ENCODE results near the gene TLCD3B.

The TLCD3B gene

DNA sequence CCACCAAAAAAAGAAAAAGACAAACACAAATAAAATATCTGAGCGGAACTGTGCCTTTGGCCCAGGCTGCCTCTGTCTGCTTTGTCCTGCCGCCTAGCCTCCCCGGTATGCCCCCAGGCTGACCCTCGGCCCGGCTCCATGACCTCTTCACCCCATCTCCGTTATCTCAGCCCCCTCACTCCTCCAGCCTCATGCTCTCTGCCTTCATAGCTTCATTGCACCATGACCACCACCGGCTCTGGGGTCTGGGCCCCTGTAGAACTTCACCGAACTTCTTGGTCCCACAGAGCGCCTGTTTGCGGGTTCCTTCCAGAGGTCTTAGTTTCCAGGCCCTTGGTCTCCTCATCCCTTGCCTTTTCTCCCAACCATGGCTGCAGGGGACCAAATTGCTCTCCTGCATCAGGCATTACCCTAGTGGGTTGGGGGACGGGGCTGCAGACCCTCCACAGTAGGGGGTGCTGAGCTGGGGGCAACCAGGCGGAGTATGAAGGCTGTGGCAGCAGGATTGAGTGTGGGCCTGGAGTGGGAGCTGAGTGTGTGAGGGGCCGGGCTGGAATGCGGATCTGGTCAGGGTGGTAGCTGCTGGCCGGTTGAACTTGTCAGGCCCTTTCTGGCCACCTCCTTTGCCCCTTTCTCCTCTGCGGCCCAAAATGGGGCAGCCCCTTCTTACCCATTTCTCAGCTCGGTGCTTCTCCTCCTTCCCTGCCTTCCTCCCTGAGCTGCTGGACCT, 42.6 kb downstream of the TLCD3B start:
- DNase-seq (ENCODE audit: low read depth), result no peak

DNA sequence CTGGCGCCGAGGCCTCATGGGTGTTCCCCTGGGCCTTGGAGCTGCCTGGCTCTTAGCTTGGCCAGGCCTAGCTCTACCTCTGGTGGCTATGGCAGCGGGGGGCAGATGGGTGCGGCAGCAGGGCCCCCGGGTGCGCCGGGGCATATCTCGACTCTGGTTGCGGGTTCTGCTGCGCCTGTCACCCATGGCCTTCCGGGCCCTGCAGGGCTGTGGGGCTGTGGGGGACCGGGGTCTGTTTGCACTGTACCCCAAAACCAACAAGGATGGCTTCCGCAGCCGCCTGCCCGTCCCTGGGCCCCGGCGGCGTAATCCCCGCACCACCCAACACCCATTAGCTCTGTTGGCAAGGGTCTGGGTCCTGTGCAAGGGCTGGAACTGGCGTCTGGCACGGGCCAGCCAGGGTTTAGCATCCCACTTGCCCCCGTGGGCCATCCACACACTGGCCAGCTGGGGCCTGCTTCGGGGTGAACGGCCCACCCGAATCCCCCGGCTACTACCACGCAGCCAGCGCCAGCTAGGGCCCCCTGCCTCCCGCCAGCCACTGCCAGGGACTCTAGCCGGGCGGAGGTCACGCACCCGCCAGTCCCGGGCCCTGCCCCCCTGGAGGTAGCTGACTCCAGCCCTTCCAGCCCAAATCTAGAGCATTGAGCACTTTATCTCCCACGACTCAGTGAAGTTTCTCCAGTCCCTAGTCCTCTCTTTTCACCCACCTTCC, 43.5 kb downstream of the TLCD3B start:
- DNase-seq (ENCODE audit: low read depth), result no peak

- DNase-seq (ENCODE audit: low read depth), result no peak
Observed at GRCh38 chr16:29986931-29987330, 44.1 kb downstream of the TLCD3B start.

- no peak for DNase-seq (ENCODE audit: low read depth)
Observed at GRCh38 chr16:29986231-29986630, 44.8 kb downstream of the TLCD3B start.

GRCh38 chr16:29985271-29985811, 45.7 kb downstream of the TLCD3B start:
- no peak for DNase-seq (ENCODE audit: low read depth)

GRCh38 chr16:29984764-29985147, 46.3 kb downstream of the TLCD3B start:
- DNase-seq (ENCODE audit: low read depth), result no peak

GRCh38 chr16:29984137-29984763, 46.8 kb downstream of the TLCD3B start:
- DNase-seq (ENCODE audit: low read depth), result no peak

DNA sequence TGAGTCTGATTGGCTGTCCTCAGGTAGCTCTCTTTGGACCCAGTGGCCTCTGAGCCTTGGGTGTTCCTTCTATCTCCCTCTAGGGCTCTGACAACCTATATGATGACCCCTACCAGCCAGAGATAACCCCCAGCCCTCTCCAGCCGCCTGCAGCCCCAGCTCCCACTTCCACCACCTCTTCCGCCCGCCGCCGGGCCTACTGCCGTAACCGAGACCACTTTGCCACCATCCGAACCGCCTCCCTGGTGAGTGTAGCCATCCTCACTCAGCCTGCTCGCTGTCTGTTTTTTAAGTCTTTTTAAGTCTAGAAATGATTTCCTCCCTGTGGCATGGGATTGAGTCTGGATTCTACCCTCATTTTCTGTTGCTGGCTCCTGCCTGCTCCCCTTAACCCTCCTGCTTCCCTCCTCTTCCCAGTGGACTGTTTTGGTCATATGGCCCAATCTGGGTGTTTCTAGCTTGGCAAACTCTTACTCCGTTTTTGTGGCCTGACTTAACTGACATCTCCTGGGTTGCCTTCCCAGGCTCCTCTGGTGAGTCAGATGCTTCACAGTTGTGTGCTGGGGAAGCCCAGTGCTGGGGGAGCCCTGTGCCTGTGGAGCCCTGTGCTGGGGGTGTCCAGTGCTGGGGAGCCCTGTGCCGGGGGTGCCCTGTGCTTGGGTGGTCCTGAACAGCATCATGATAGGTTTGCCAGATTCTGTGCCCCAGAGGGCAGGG, 47.5 kb downstream of the TLCD3B start:
- DNase-seq (ENCODE audit: low read depth), result no peak

GRCh38 chr16:29982560-29983419, 48.3 kb downstream of the TLCD3B start:
- DNase-seq (ENCODE audit: low read depth), result no peak

DNA sequence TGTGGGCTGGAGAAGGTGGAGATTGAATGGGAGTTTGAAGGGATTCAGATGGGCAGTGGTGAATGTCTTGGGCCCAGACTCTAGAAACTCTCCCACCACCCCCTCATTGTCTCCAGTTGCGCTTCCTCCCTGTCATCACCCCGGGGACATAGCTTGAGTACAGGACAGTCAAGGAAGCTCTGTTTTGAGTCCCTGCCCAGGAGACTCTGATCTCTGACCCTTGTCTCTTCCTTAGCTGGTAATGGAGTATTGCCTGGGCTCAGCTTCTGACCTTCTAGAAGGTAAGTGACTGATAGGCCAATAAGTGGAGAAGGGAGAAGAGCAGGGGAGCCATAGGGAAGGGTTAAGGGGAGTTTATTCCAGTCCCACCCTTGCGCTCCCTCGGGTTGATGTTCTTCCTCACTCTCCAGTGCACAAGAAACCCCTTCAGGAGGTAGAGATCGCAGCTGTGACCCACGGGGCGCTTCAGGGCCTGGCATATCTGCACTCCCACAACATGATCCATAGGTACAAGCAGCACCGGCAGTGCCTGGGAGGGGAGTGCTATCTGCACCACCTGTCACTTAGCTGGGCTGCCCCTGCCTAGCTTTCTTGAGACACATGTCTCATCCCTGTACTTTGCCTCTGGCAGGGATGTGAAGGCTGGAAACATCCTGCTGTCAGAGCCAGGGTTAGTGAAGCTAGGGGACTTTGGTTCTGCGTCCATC, 52.4 kb downstream of the TLCD3B start:
- no peak for DNase-seq (ENCODE audit: low read depth)

DNA sequence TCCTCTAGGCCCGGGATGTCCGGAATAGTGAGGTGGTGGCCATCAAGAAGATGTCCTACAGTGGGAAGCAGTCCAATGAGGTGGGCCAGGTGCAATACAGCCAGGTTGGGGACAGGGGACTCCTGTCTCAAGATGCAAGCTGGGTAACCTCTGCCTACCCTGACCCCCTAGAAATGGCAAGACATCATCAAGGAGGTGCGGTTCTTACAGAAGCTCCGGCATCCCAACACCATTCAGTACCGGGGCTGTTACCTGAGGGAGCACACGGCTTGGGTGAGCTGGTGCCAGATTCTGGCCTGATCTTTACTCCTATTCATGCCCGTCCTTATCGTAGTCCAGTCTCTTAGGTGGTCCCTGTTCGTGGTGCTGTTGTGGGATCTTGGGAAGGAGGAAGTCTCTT, 53.0 kb downstream of the TLCD3B start:
- no peak for DNase-seq (ENCODE audit: low read depth)

GRCh38 chr16:29977063-29977825, 53.8 kb downstream of the TLCD3B start:
- no peak for DNase-seq (ENCODE audit: low read depth)

- no peak for DNase-seq (ENCODE audit: low read depth)
Observed at GRCh38 chr16:29975811-29976511, 55.1 kb downstream of the TLCD3B start.

- no peak for DNase-seq (ENCODE audit: low read depth)
Observed at GRCh38 chr16:29975134-29975538, 55.9 kb downstream of the TLCD3B start.
